Small intestine (tissue), 7 donors: ENCODE results near the gene SMTNL2. TPM values are rescaled to one million over a fixed set of nuclear protein-coding genes. Genes with fewer than 3 reads are reported as not detected.
"Not testable (repeated sequence)": the region's sequence is repeated elsewhere in the genome, so short reads cannot be mapped to it uniquely, and the experiment has no call there.

ENCODE experiments used
- DNase-seq, 2 donors: peaks; one replicate each; pipeline versions ENCODE4 v3.0.0 to v3.0.0-alpha.2; 2013
- FAIRE-seq: peaks from 2 replicates; lab custom pipeline; 2012; peaks lifted over from hg19 to GRCh38; lab: Jason Lieb, UNC
- H3K27ac ChIP-seq, 3 donors: one replicate each; pipeline ENCODE4 v1.5.1; 2013; ENCODE audit warnings: low read length in 2 of 3, mild to moderate bottlenecking in 2 of 3, control low read depth in 1 of 3, inconsistent platforms in 1 of 3, low read depth in 1 of 3, moderate library complexity in 1 of 3
- H3K27me3 ChIP-seq, 3 donors: one replicate each; pipeline ENCODE4 v1.6.1; 2013; ENCODE audit warnings: low read length in 3 of 3, inconsistent platforms in 1 of 3; ENCODE audit not compliant: control insufficient read depth in 3 of 3, insufficient read depth in 3 of 3
- H3K36me3 ChIP-seq, 3 donors: one replicate each; pipeline ENCODE4 v1.6.1; 2013; ENCODE audit warnings: low read length in 3 of 3, inconsistent platforms in 1 of 3, low read depth in 1 of 3, mild to moderate bottlenecking in 1 of 3, moderate library complexity in 1 of 3; ENCODE audit not compliant: control insufficient read depth in 3 of 3, insufficient read depth in 2 of 3
- H3K4me1 ChIP-seq, 3 donors: one replicate each; pipeline ENCODE4 v1.6.1; 2013; ENCODE audit warnings: low read length in 2 of 3, inconsistent platforms in 1 of 3, low read depth in 1 of 3, mild to moderate bottlenecking in 1 of 3, moderate library complexity in 1 of 3; ENCODE audit not compliant: control insufficient read depth in 3 of 3, insufficient read depth in 2 of 3
- H3K4me3 ChIP-seq, 3 donors: one replicate each; pipeline ENCODE4 v1.5.1; 2013; ENCODE audit warnings: low read length in 3 of 3, control low read depth in 1 of 3, inconsistent platforms in 1 of 3, low read depth in 1 of 3, mild to moderate bottlenecking in 1 of 3, moderate library complexity in 1 of 3
- H3K9me3 ChIP-seq, 2 donors: one replicate each; pipeline ENCODE4 v1.6.1; 2013; ENCODE audit warnings: low read depth in 1 of 2, low read length in 1 of 2; ENCODE audit not compliant: control insufficient read depth in 2 of 2, insufficient read depth in 1 of 2
- WGBS, 3 donors: extraction: QIAGEN DNeasy Blood & Tissue Kit; methylation state at CpG; one replicate each; pipeline ENCODE4 v1.1.7; 2013; 5-methylcytosine and 5-hydroxymethylcytosine counted together
- polyA plus RNA-seq, 4 donors: library from polyadenylated mRNA; stranded (reverse) in 3 of 4; unstranded in 1 of 4; fragments of 200-250 nt in 3 of 4; fragments of 120-200 nt in 1 of 4; gene quantifications; one replicate each; pipeline versions ENCODE4 v1.2.1 to v1.2.3, GENCODE V29; 2013
- donor health status: healthy with polysubstance abuse.
- donor health status: control.
- donor health status: control.
- donor health status: Bipolar disorder and iron deficiency.
- donor health status: healthy.

The SMTNL2 gene
- polyA plus RNA-seq, 4 donors = 1.5 to 10.4 TPM; not detected in 2

GRCh38 chr17:4642286-4642685 is 58.0 kb downstream of the SMTNL2 start:
- Histone ChIP-seq H3K27ac (no peak overlapping the region), H3K4me3 (no peak overlapping the region), H3K27me3 (peaks cover 4 to 42% (median 24%) of the 10 kb centered on the region in 3 donors), H3K9me3 (no peaks in the 10 kb centered on the region), H3K36me3 (no peaks in the 10 kb centered on the region), H3K4me1 (peaks cover 0 to 9% (median 3%) of the 10 kb centered on the region in 3 donors)
- no peak for DNase-seq
- whole genome bisulfite sequencing, 3 donors = 15 to 23% (median 22%) methylated on average over 6 of the region's 6 CpGs
- no peak for FAIRE-seq

- Histone ChIP-seq H3K36me3 (no peaks in the 10 kb centered on the region), H3K4me1 (peaks cover 0 to 17% (median 3%) of the 10 kb centered on the region in 3 donors), H3K9me3 (no peaks in the 10 kb centered on the region), H3K4me3 (no peak overlapping the region), H3K27ac (no peak overlapping the region), H3K27me3 (peaks cover 4 to 34% (median 21%) of the 10 kb centered on the region in 3 donors)
- DNase-seq = peak in 1 of 2 donors; percentile 57
- 16 to 43% (median 21%) methylated on average over 4 of the region's 4 CpGs for WGBS, 3 donors
- no peak for FAIRE-seq
These were observed 59.3 kb downstream of the SMTNL2 start for GRCh38 chr17:4643676-4644075.

GRCh38 chr17:4645642-4646041 is 61.3 kb downstream of the SMTNL2 start:
- H3K9me3 ChIP-seq = no peaks in the 10 kb centered on the region
- H3K4me3 ChIP-seq = no peak overlapping the region
- no peak for DNase-seq
- 76 to 88% (median 79%) methylated on average over 5 of the region's 5 CpGs for WGBS, 3 donors
- peaks cover 0 to 22% (median 3%) of the 10 kb centered on the region in 3 donors for H3K4me1 ChIP-seq
- no peaks in the 10 kb centered on the region for H3K36me3 ChIP-seq
- H3K27me3 ChIP-seq = peaks cover 4 to 23% (median 17%) of the 10 kb centered on the region in 3 donors
- FAIRE-seq = no peak
- H3K27ac ChIP-seq = no peak overlapping the region

GRCh38 chr17:4648741-4649140 is 64.4 kb downstream of the SMTNL2 start:
- H3K27me3 ChIP-seq = peaks cover 0 to 2% (median 0%) of the 10 kb centered on the region in 3 donors
- 10 to 33% (median 19%) methylated on average over 2 of the region's 2 CpGs for WGBS, 3 donors
- no peak for FAIRE-seq

GRCh38 chr17:4652997-4653396 is 68.7 kb downstream of the SMTNL2 start:
- FAIRE-seq (no peak), DNase-seq (no peak)
- WGBS, 3 donors = 74 to 84% (median 83%) methylated on average over 5 of the region's 5 CpGs
- H3K27ac ChIP-seq = no peak overlapping the region
- H3K4me1 ChIP-seq = peaks cover 0 to 12% (median 0%) of the 10 kb centered on the region in 3 donors
- H3K4me3 ChIP-seq = no peak overlapping the region
- no peaks in the 10 kb centered on the region for H3K27me3 ChIP-seq
- no peaks in the 10 kb centered on the region for H3K36me3 ChIP-seq
- H3K9me3 ChIP-seq = no peaks in the 10 kb centered on the region

More at GRCh38 chr17:4648741-4649140, 64.4 kb downstream of the SMTNL2 start:
- H3K9me3 ChIP-seq = no peaks in the 10 kb centered on the region
- no peaks in the 10 kb centered on the region for H3K36me3 ChIP-seq
- peaks cover 0 to 13% (median 0%) of the 10 kb centered on the region in 3 donors for H3K4me1 ChIP-seq
- no peak overlapping the region for H3K4me3 ChIP-seq
- peak; percentile 85 to 89 for DNase-seq
- H3K27ac ChIP-seq = peak overlapping the region in 1 of 3 donors; percentile 24

- H3K9me3 ChIP-seq, H3K4me3 ChIP-seq, H3K27ac ChIP-seq, FAIRE-seq, DNase-seq, H3K27me3 ChIP-seq, H3K4me1 ChIP-seq, H3K36me3 ChIP-seq: not testable (repeated sequence)
- WGBS, 3 donors = 85 to 89% (median 89%) methylated on average over 7 of the region's 7 CpGs
These were observed 71.6 kb downstream of the SMTNL2 start for GRCh38 chr17:4655933-4656332.

- Histone ChIP-seq H3K27me3 (no peaks in the 10 kb centered on the region), H3K9me3 (no peaks in the 10 kb centered on the region), H3K4me3 (no peak overlapping the region), H3K36me3 (no peaks in the 10 kb centered on the region), H3K4me1 (no peaks in the 10 kb centered on the region), H3K27ac (no peak overlapping the region)
- no peak for DNase-seq
- FAIRE-seq = no peak
- 86 to 100% (median 93%) methylated on average over 2 of the region's 2 CpGs for WGBS, 3 donors
These were observed 73.3 kb downstream of the SMTNL2 start for GRCh38 chr17:4657678-4658077.
